WTC11 (cell line): ENCODE data around the gene FMNL2.

ENCODE experiments used
- ATF2 ChIP-seq: sonication (generic); formaldehyde crosslinking; IDR thresholded peaks from 2 replicates; pipeline ENCODE4 v1.8.1; 2022; ENCODE audit warnings: low read depth, missing genetic modification reagents, borderline replicate concordance
- CREB1 ChIP-seq: sonication (generic); formaldehyde crosslinking; IDR thresholded peaks from 2 replicates; pipeline ENCODE4 v1.8.0; 2023; ENCODE audit warnings: mild to moderate bottlenecking, missing genetic modification reagents
- CTCF ChIP-seq: fragments of 200-600 bp; IDR thresholded peaks from 2 replicates; pipeline ENCODE4 v1.8.0; 2022; ENCODE audit warnings: antibody characterized with exemption
- ETV6 ChIP-seq: sonication (generic); formaldehyde crosslinking; IDR thresholded peaks from 2 replicates; pipeline ENCODE4 v1.8.1; 2022; ENCODE audit warnings: mild to moderate bottlenecking, missing genetic modification reagents
- MAX ChIP-seq: sonication (generic); formaldehyde crosslinking; IDR thresholded peaks from 2 replicates; pipeline ENCODE4 v1.8.0; 2022; ENCODE audit warnings: mild to moderate bottlenecking, missing genetic modification reagents
- PRDM15 ChIP-seq: sonication (generic); formaldehyde crosslinking; IDR thresholded peaks from 2 replicates; pipeline ENCODE4 v1.8.0; 2022; ENCODE audit warnings: missing genetic modification reagents
- RELA ChIP-seq: sonication (generic); formaldehyde crosslinking; IDR thresholded peaks from 2 replicates; pipeline ENCODE4 v1.8.1; 2022; ENCODE audit warnings: missing genetic modification reagents, mild to moderate bottlenecking, borderline replicate concordance
- SP1 ChIP-seq: sonication (generic); formaldehyde crosslinking; conservative IDR thresholded peaks from 2 replicates; pipeline ENCODE4 v1.8.1; 2022; ENCODE audit warnings: missing genetic modification reagents
- TCF7 ChIP-seq: sonication (generic); formaldehyde crosslinking; IDR thresholded peaks from 2 replicates; pipeline ENCODE4 v1.8.0; 2022; ENCODE audit warnings: mild to moderate bottlenecking, low read depth, missing genetic modification reagents, moderate library complexity
- USF2 ChIP-seq: sonication (generic); formaldehyde crosslinking; IDR thresholded peaks from 2 replicates; pipeline ENCODE4 v1.8.1; 2023; ENCODE audit warnings: mild to moderate bottlenecking, missing genetic modification reagents, moderate library complexity
- TF ChIP-seq, protein P1 (sequence below): sonication (generic); formaldehyde crosslinking; IDR thresholded peaks from 2 replicates; pipeline ENCODE4 v1.8.0; 2022; ENCODE audit warnings: mild to moderate bottlenecking, missing genetic modification reagents
- TF ChIP-seq, protein P2 (sequence below): sonication (generic); formaldehyde crosslinking; IDR thresholded peaks from 2 replicates; pipeline ENCODE4 v1.8.1; 2023; ENCODE audit warnings: mild to moderate bottlenecking, missing genetic modification reagents, borderline replicate concordance

GRCh38 chr2:152343426-152343825 is 8.5 kb downstream of the FMNL2 start:
- TF ChIP-seq CTCF = no peak
- TF ChIP-seq USF2 = no peak
- TF ChIP-seq, protein P1, sequence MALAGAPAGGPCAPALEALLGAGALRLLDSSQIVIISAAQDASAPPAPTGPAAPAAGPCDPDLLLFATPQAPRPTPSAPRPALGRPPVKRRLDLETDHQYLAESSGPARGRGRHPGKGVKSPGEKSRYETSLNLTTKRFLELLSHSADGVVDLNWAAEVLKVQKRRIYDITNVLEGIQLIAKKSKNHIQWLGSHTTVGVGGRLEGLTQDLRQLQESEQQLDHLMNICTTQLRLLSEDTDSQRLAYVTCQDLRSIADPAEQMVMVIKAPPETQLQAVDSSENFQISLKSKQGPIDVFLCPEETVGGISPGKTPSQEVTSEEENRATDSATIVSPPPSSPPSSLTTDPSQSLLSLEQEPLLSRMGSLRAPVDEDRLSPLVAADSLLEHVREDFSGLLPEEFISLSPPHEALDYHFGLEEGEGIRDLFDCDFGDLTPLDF (CRISPR knock-in tag) = no peak
- TF ChIP-seq PRDM15 = no peak
- no peak for TF ChIP-seq CREB1 (CRISPR knock-in tag)
- no peak for TF ChIP-seq ETV6 (CRISPR knock-in tag)
- no peak for TF ChIP-seq SP1 (CRISPR knock-in tag)
- no peak for TF ChIP-seq TCF7
- no peak for TF ChIP-seq ATF2 (CRISPR knock-in tag)
- TF ChIP-seq, protein P2, sequence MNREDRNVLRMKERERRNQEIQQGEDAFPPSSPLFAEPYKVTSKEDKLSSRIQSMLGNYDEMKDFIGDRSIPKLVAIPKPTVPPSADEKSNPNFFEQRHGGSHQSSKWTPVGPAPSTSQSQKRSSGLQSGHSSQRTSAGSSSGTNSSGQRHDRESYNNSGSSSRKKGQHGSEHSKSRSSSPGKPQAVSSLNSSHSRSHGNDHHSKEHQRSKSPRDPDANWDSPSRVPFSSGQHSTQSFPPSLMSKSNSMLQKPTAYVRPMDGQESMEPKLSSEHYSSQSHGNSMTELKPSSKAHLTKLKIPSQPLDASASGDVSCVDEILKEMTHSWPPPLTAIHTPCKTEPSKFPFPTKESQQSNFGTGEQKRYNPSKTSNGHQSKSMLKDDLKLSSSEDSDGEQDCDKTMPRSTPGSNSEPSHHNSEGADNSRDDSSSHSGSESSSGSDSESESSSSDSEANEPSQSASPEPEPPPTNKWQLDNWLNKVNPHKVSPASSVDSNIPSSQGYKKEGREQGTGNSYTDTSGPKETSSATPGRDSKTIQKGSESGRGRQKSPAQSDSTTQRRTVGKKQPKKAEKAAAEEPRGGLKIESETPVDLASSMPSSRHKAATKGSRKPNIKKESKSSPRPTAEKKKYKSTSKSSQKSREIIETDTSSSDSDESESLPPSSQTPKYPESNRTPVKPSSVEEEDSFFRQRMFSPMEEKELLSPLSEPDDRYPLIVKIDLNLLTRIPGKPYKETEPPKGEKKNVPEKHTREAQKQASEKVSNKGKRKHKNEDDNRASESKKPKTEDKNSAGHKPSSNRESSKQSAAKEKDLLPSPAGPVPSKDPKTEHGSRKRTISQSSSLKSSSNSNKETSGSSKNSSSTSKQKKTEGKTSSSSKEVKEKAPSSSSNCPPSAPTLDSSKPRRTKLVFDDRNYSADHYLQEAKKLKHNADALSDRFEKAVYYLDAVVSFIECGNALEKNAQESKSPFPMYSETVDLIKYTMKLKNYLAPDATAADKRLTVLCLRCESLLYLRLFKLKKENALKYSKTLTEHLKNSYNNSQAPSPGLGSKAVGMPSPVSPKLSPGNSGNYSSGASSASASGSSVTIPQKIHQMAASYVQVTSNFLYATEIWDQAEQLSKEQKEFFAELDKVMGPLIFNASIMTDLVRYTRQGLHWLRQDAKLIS (CRISPR knock-in tag) = no peak
- TF ChIP-seq RELA (CRISPR knock-in tag) = no peak
- TF ChIP-seq MAX (CRISPR knock-in tag) = no peak
